Immature natural killer cell (primary cell): ENCODE data around the gene LRRC41. TPM values are rescaled to one million over a fixed set of nuclear protein-coding genes. Genes with fewer than 3 reads are reported as not detected.
"Not testable (repeated sequence)": the region's sequence is repeated elsewhere in the genome, so short reads cannot be mapped to it uniquely, and the experiment has no call there.

ENCODE experiments used
- DNase-seq, 3 donors: peaks; one replicate each; pipeline ENCODE4 v3.0.0; 2022; ENCODE audit warnings: mixed read lengths in 1 of 3
- H3K27ac Mint-ChIP-seq, 6 donors: one replicate each; pipeline ENCODE4 v1.8.0; 2020; ENCODE audit warnings: mixed read lengths in 6 of 6, mild to moderate bottlenecking in 5 of 6, inconsistent platforms in 4 of 6, moderate library complexity in 3 of 6
- H3K27me3 Mint-ChIP-seq, 3 donors: one replicate each; pipeline ENCODE4 v1.8.0; 2020 to 2021; ENCODE audit warnings: low read depth in 3 of 3, mild to moderate bottlenecking in 3 of 3, mixed read lengths in 3 of 3, moderate library complexity in 3 of 3, inconsistent platforms in 1 of 3
- H3K36me3 Mint-ChIP-seq, 3 donors: one replicate each; pipeline ENCODE4 v1.8.0; 2020; ENCODE audit warnings: mixed read lengths in 3 of 3, inconsistent platforms in 2 of 3, mild to moderate bottlenecking in 2 of 3
- H3K4me1 Mint-ChIP-seq, 2 donors: one replicate each; pipeline ENCODE4 v1.8.0; 2020; ENCODE audit warnings: inconsistent platforms in 2 of 2, mild to moderate bottlenecking in 2 of 2, mixed read lengths in 2 of 2, moderate library complexity in 1 of 2
- H3K4me3 Mint-ChIP-seq, 5 donors: one replicate each; pipeline ENCODE4 v1.8.0; 2020; ENCODE audit warnings: mild to moderate bottlenecking in 5 of 5, mixed read lengths in 5 of 5, inconsistent platforms in 3 of 5, moderate library complexity in 3 of 5
- H3K9me3 Mint-ChIP-seq, 6 donors: one replicate each; pipeline ENCODE4 v1.8.0; 2020; ENCODE audit warnings: mild to moderate bottlenecking in 6 of 6, mixed read lengths in 6 of 6, inconsistent platforms in 4 of 6, moderate library complexity in 3 of 6
- polyA plus RNA-seq, 3 donors: library from polyadenylated mRNA; unstranded; fragments of 300-500 nt; fragmentation: Illumina TruSeq; gene quantifications; one replicate each; pipeline ENCODE4 v1.2.3, GENCODE V29; 2021

LRRC41 gene
- polyA plus RNA-seq = 10 to 100 TPM; 44.2 to 71.6 (median 65.4) TPM

DNA sequence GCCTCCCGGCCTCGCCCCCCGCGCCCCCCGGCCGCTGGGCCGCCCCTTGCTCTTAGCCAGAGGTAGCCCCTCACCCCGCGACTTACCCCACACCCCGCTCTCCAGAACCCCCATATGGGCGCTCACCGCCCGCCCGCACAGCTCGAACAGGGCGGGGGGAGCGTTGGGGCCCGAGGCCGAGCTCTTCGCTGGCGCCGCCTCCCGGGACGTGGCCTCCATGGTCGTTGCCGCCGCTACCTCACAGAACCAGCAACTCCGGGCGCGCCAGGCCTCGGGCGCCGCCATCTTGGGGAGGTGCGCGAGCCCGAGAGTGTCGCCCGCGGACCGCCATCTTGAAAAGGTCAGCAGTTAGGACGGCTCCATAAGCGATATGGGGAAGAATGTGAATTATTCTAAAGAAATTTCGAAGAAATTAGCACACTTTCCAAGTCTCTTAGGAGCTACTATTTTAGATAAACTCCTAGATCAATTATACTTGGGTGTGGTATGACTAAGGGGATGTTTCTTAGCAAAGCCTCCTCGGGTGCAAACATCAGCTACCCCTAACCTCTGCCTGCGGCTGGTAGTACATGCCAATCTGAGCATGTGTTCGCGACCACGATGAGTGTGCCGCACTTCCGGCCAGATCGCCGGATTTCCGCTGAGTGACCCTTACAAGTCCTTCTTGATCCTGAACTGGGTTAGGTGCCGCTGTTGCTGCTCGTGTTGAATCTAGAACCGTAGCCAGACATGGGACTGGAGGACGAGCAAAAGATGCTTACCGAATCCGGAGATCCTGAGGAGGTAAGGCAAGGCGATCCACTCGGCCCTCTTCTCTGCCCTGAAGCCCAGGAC lies at the start of gene LRRC41, which contains the start of gene UQCRH:
Gene LRRC41 (minus strand): TSS at position 579 of the 834 bp plus-strand sequence. CDS start 294 bp downstream, at position 285.
Gene UQCRH (plus strand): TSS at position 661 of the 834 bp plus-strand sequence. CDS start 69 bp downstream, at position 730.
- H3K9me3 Mint-ChIP-seq = no peaks in the 10 kb centered on the region
- H3K27ac Mint-ChIP-seq = peak within 1 kb of the TSS; percentile 95 to 99 (median 98)
- peaks cover 0 to 6% (median 3%) of the 10 kb centered on the region in 3 donors for H3K27me3 Mint-ChIP-seq
- H3K4me1 Mint-ChIP-seq = peaks cover 44 to 61% of the 10 kb centered on the region in 2 donors
- no peaks in the 10 kb centered on the region for H3K36me3 Mint-ChIP-seq
- peak within 1 kb of the TSS; percentile 96 to 98 (median 97) for H3K4me3 Mint-ChIP-seq
- DNase-seq = peak; percentile 94 to 95 (median 95)

DNA sequence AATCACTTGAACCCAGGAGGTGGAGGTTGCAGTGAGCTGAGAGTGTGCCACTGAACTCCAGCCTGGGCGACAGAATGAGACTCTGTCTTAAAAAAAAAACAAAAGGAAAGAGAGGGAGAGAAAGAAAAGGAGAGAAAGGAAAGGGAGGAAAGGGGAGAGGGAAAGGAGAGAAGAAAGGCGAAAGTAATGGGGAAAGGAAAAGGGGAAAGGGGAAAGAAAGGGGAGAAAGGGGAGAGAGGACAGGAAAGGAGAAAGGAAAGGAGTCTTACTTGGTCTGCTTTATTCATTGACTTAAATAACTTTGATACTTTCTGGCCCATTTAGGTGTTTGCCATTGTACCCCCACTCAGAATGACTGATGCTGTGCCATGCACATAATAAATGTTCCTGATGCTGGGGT lies 48.9 kb upstream of the LRRC41 start:
- Mint-ChIP-seq H3K4me1 (peaks cover 4 to 6% of the 10 kb centered on the region in 2 donors), H3K9me3 (no peaks in the 10 kb centered on the region), H3K27me3 (peaks cover 0 to 5% (median 3%) of the 10 kb centered on the region in 3 donors), H3K4me3 (no peak overlapping the region), H3K36me3 (peaks cover 4 to 28% (median 10%) of the 10 kb centered on the region in 3 donors), H3K27ac (no peak overlapping the region)
- DNase-seq = no peak

DNA sequence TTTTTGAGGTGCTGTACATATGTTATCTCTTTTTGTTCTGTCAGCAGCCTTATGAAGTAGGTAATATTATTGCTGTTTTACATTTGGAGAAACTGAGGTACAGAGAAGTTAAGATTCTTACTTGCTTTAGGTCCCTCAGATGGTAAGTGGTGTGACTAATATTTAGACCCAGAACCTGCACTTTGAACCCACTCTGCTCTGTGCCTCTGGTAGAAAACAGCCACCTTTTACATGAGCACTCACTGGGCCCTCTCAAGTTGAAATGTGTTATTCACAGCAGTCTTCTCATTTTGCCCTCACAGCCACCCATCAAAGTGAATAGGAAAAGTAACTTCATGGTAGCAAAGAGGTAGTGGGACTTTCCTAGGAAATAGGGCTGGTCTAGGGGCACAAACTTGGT lies 41.9 kb upstream of the LRRC41 start:
- Mint-ChIP-seq H3K27me3 (peaks cover 5 to 15% (median 9%) of the 10 kb centered on the region in 3 donors), H3K27ac (peak overlapping the region in 5 of 6 donors; percentile 16 to 98 (median 59)), H3K4me3 (no peak overlapping the region), H3K9me3 (no peaks in the 10 kb centered on the region), H3K4me1 (peaks cover 28 to 33% of the 10 kb centered on the region in 2 donors), H3K36me3 (peaks cover 4 to 12% (median 11%) of the 10 kb centered on the region in 3 donors)
- DNase-seq = no peak

DNA sequence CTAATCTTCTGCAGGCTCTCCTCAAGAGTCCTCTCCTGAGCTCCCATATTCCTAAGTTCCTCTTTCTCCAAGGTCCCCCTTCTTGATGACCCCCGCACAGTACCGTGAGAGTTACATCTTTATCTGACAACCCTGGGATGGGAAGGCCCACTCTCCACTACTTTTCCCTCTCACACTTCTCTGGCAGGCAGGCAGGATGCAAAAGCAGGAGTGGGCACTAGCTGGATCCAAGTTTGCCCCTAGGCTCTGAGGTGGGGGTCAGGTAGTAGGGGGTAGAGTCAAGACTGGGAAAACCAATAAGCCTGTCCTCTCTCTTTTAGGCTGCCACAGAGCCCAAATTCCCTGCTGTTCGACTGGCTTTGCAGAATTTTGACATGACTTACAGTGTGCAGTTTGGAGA lies 41.1 kb upstream of the LRRC41 start:
- H3K9me3 Mint-ChIP-seq = no peaks in the 10 kb centered on the region
- no peak for DNase-seq
- H3K27ac Mint-ChIP-seq = peak overlapping the region; percentile 55 to 99 (median 97)
- H3K4me3 Mint-ChIP-seq = no peak overlapping the region
- H3K27me3 Mint-ChIP-seq = peaks cover 5 to 19% (median 9%) of the 10 kb centered on the region in 3 donors
- H3K4me1 Mint-ChIP-seq = peaks cover 33 to 39% of the 10 kb centered on the region in 2 donors
- H3K36me3 Mint-ChIP-seq = peaks cover 4 to 12% (median 6%) of the 10 kb centered on the region in 3 donors

GRCh38 chr1:46343705-46344104 lies 40.3 kb upstream of the LRRC41 start:
- Mint-ChIP-seq H3K4me1 (peaks cover 36 to 41% of the 10 kb centered on the region in 2 donors), H3K27me3 (peaks cover 5 to 19% (median 10%) of the 10 kb centered on the region in 3 donors), H3K4me3 (no peak overlapping the region), H3K27ac (peak overlapping the region in 5 of 6 donors; percentile 97 to 99 (median 98)), H3K9me3 (no peaks in the 10 kb centered on the region), H3K36me3 (peaks cover 3 to 12% (median 4%) of the 10 kb centered on the region in 3 donors)
- no peak for DNase-seq

GRCh38 chr1:46343351-46343695 lies 39.9 kb upstream of the LRRC41 start:
- Mint-ChIP-seq H3K27ac (peak overlapping the region in 5 of 6 donors; percentile 97 to 99 (median 98)), H3K36me3 (peaks cover 3 to 12% (median 4%) of the 10 kb centered on the region in 3 donors), H3K9me3 (no peaks in the 10 kb centered on the region), H3K4me3 (no peak overlapping the region), H3K27me3 (peaks cover 5 to 19% (median 11%) of the 10 kb centered on the region in 3 donors), H3K4me1 (peaks cover 38 to 41% of the 10 kb centered on the region in 2 donors)
- DNase-seq = no peak

DNA sequence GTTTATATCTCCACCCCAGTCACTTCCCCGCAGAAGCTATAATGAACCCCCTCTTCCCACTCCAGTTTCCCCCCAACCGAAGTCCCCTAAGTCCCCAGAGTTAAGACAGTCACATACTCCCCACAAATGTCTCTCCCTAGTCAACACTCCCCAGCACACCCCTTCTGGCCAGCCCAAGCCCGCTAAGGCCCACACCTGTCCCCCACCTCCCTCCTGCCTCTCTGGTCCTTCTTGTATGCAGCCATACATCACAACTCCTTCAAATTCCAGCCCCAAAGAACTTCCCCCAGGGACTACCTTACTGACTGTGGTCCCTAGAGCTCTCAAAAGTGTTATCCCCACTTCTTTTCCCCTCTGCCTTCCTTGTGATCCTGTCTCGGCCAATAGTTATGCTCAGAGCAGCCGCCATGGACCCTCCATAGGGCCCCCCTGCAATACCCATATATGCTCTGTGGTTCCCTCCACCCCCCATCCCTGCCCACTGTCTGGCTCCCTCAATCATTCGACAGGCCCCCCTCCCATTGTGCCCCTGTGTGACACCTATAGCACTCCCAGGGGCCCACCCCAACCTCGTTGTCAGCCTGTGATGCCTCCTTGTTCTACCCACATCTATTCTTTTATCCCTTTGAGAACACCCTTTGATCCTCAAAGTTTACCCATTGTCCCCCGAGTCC lies 39.4 kb upstream of the LRRC41 start:
- Mint-ChIP-seq H3K4me3 (peak overlapping the region in 3 of 5 donors; percentile 20 to 100 (median 28)), H3K36me3 (peaks cover 0 to 8% (median 3%) of the 10 kb centered on the region in 3 donors), H3K4me1 (peaks cover 34 to 36% of the 10 kb centered on the region in 2 donors), H3K27ac (peak overlapping the region; percentile 97 to 99 (median 98)), H3K9me3 (no peaks in the 10 kb centered on the region), H3K27me3 (peaks cover 4 to 17% (median 11%) of the 10 kb centered on the region in 3 donors)
- no peak for DNase-seq

GRCh38 chr1:46342084-46342656 lies 38.8 kb upstream of the LRRC41 start:
- Mint-ChIP-seq H3K4me3 (peak overlapping the region; percentile 99 to 100 (median 100)), H3K27ac (peak overlapping the region; percentile 97 to 99 (median 98)), H3K9me3 (no peaks in the 10 kb centered on the region), H3K36me3 (peaks cover 0 to 8% (median 3%) of the 10 kb centered on the region in 3 donors), H3K4me1 (peaks cover 34 to 35% of the 10 kb centered on the region in 2 donors), H3K27me3 (peaks cover 4 to 15% (median 11%) of the 10 kb centered on the region in 3 donors)
- DNase-seq = peak; percentile 26 to 40 (median 38)

DNA sequence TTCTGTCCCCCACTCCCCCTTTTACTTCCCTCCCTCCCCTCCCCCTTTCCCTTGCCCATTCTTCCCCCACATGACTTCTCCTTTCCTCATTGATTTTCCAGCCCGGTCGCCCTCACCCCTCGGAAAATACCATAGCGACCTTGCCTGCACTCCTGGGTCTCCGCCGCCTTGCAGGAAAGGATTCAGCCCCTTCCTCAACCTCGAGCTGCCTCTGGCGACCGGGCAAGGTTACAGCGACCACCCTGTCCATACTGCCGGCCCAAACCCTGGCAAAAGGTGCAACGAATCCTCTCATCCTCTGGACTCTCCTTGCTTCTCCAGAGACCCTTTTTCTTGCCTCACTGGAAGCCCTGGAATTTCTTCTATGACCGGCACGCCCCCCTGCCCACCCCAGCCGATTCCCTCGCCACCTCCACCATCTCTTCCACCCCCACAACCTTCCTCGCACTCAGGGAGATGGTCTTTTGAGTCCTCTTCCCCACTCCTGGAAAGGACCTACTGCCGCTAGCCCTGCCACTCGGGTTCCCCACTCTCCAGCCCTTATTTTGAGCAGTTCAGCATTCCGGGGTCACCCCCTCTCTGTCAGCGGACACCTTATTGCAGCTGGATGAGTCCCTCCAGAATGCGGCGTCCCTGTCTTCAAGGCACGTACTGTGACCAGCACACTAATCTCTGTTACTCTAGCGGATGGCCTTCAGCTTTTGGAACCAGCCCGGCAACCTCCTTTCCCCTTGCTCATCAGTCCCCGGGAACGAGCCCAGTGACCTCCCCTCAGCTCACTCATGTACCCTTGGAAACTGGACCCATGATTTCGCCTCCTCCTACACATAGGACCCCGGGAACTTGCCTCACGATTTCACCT lies 38.0 kb upstream of the LRRC41 start:
- Mint-ChIP-seq H3K36me3 (peaks cover 0 to 5% (median 0%) of the 10 kb centered on the region in 3 donors), H3K4me1 (peaks cover 34 to 35% of the 10 kb centered on the region in 2 donors), H3K27me3 (peaks cover 4 to 15% (median 11%) of the 10 kb centered on the region in 3 donors), H3K4me3 (peak overlapping the region; percentile 99 to 100 (median 100)), H3K9me3 (no peaks in the 10 kb centered on the region), H3K27ac (peak overlapping the region; percentile 97 to 99 (median 98))
- DNase-seq = no peak

GRCh38 chr1:46340404-46341221 lies 37.2 kb upstream of the LRRC41 start, which contains the start of gene NSUN4:
Gene NSUN4 (plus strand): TSS chr1:46340807. CDS start chr1:46340827, 20 bp downstream.
- Mint-ChIP-seq H3K4me1 (peaks cover 34 to 35% of the 10 kb centered on the region in 2 donors), H3K9me3 (no peaks in the 10 kb centered on the region), H3K4me3 (peak within 1 kb of the TSS; percentile 99 to 100 (median 100)), H3K27me3 (peaks cover 5 to 13% (median 11%) of the 10 kb centered on the region in 3 donors), H3K27ac (peak within 1 kb of the TSS; percentile 97 to 99 (median 98)), H3K36me3 (peaks cover 0 to 5% (median 0%) of the 10 kb centered on the region in 3 donors)
- peak; percentile 83 to 86 (median 84) for DNase-seq

GRCh38 chr1:46337409-46337808 lies 34.0 kb upstream of the LRRC41 start:
- not testable (repeated sequence) for H3K4me3 Mint-ChIP-seq, DNase-seq, H3K36me3 Mint-ChIP-seq, H3K9me3 Mint-ChIP-seq, H3K27ac Mint-ChIP-seq
- Mint-ChIP-seq H3K27me3 (peaks cover 4 to 12% (median 11%) of the 10 kb centered on the region in 3 donors), H3K4me1 (peaks cover 30% of the 10 kb centered on the region in 2 donors)

DNA sequence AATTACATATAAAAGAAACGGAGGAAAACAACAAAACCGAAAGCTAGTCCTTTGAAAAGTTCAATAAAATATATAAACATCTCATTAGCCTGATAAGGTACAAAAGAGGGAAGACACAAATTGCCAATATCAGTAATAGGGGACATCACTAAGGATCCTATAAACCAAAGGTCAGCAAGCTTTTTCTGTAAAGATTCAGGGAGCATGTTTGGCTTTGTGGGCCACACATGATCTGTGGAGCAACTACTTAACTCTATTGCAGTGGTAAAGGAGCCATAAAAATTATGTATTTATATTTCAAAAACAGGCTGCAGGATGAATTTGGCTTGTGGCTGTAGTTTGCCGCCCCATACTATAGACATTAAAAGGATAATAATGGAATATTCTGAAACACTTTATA lies 31.7 kb upstream of the LRRC41 start:
- Mint-ChIP-seq H3K4me1 (peaks cover 7 to 8% of the 10 kb centered on the region in 2 donors), H3K9me3 (no peaks in the 10 kb centered on the region), H3K27ac (no peak overlapping the region), H3K4me3 (no peak overlapping the region), H3K36me3 (no peaks in the 10 kb centered on the region), H3K27me3 (peaks cover 2% of the 10 kb centered on the region in 3 donors)
- DNase-seq = no peak
